ENCODE measurements around the gene RAB9B. TPM values are rescaled to one million over a fixed set of nuclear protein-coding genes. Genes with fewer than 3 reads are reported as not detected.
"Not testable (repeated sequence)": the region's sequence is repeated elsewhere in the genome, so short reads cannot be mapped to it uniquely, and the experiment has no call there.

The RAB9B gene
- polyA plus RNA-seq, 1 experiment, result 0.71 TPM

DNA sequence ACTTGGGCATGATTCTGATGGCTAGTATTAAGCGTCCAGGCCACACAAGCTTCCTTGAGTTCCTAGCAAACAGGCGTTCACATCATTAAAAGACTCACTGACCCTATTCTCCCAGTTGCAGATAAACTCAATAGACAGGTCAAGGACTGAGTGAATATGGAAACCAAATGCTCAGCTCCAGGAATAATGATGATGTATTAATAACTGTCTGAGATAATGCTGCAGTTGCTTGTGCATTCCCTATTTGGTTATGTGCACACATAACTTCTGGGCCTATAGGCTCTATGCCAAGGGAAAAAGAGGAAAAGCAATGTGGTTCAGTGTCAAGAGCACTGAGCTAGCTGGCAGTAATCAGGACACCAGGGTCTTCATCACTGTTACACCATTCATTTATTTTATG is 3.5 kb downstream of the RAB9B start:
- ChIA-PET POLR2A (no interaction called here), CTCF (interaction anchor here (1.0 kb wide), 1 partner anchor 117 kb away, joined by 3 read pairs; no protein-coding TSS in a partner anchor)
- DNase-seq (ENCODE audit: low read depth, low spot score), result no peak
- Histone ChIP-seq H3K27ac (ENCODE audit: low read depth, low read length) (no peak overlapping the region), H3K9me3 (ENCODE audit: control insufficient read depth, insufficient read depth, low read length) (no peaks in the 10 kb centered on the region), H3K27me3 (ENCODE audit: control insufficient read depth, insufficient read depth, low read length) (peaks cover 4% of the 10 kb centered on the region), H3K4me3 (ENCODE audit: low read depth, low read length) (no peak overlapping the region)
- TF ChIP-seq, protein P1, sequence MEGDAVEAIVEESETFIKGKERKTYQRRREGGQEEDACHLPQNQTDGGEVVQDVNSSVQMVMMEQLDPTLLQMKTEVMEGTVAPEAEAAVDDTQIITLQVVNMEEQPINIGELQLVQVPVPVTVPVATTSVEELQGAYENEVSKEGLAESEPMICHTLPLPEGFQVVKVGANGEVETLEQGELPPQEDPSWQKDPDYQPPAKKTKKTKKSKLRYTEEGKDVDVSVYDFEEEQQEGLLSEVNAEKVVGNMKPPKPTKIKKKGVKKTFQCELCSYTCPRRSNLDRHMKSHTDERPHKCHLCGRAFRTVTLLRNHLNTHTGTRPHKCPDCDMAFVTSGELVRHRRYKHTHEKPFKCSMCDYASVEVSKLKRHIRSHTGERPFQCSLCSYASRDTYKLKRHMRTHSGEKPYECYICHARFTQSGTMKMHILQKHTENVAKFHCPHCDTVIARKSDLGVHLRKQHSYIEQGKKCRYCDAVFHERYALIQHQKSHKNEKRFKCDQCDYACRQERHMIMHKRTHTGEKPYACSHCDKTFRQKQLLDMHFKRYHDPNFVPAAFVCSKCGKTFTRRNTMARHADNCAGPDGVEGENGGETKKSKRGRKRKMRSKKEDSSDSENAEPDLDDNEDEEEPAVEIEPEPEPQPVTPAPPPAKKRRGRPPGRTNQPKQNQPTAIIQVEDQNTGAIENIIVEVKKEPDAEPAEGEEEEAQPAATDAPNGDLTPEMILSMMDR (IDR thresholded peaks at IDR 0.05; ENCODE audit: low read depth, low read length), result no peak

GRCh38 chrX:103825881-103826280 is 6.2 kb downstream of the RAB9B start:
- POLR2A ChIA-PET, result no interaction called here
- H3K4me3 ChIP-seq (ENCODE audit: low read depth, low read length), result no peak overlapping the region
- CTCF ChIA-PET, result no interaction called here

DNA sequence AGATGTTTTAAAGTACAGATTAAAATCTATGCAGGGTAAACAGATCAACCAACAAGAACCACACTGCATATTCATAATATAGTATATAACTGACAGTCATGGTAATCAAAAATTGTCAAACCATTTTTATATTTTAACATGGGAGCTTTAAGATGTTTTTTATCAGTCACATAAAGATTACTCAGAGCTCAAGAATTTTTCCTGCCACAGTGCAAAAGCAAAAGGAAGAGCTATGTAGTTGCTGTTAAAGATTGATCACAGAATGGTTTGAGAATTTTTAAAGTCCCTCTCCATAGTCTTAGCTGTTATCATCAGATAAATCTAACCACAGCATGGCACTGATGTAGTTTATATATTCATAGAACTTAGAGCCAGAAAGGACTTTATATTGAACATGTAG is 8.5 kb downstream of the RAB9B start:
- no peak overlapping the region for H3K4me3 ChIP-seq (ENCODE audit: low read depth, low read length)
- ChIA-PET POLR2A (no interaction called here), CTCF (interaction anchor here (0.6 to 1.4 kb wide), 4 partner anchors 8 to 291 kb away, joined by 3 to 5 read pairs (median 4); no protein-coding TSS in a partner anchor)
- TF ChIP-seq, protein P1 (IDR thresholded peaks at IDR 0.05; ENCODE audit: low read depth, low read length), result no peak
- no peaks in the 10 kb centered on the region for H3K9me3 ChIP-seq (ENCODE audit: control insufficient read depth, insufficient read depth, low read length)
- H3K27ac ChIP-seq (ENCODE audit: low read depth, low read length), result no peak overlapping the region
- no peak for DNase-seq (ENCODE audit: low read depth, low spot score)
- H3K27me3 ChIP-seq (ENCODE audit: control insufficient read depth, insufficient read depth, low read length), result no peaks in the 10 kb centered on the region

More at GRCh38 chrX:103825881-103826280, 6.2 kb downstream of the RAB9B start:
- Histone ChIP-seq H3K9me3 (ENCODE audit: control insufficient read depth, insufficient read depth, low read length) (no peaks in the 10 kb centered on the region), H3K27ac (ENCODE audit: low read depth, low read length) (no peak overlapping the region), H3K27me3 (ENCODE audit: control insufficient read depth, insufficient read depth, low read length) (peaks cover 3% of the 10 kb centered on the region)
- no peak for DNase-seq (ENCODE audit: low read depth, low spot score)
- TF ChIP-seq, protein P1 (IDR thresholded peaks at IDR 0.05; ENCODE audit: low read depth, low read length), result no peak

GRCh38 chrX:103820802-103821201 is 11.3 kb downstream of the RAB9B start:
- H3K27ac ChIP-seq (ENCODE audit: low read depth, low read length); CTCF ChIA-PET; H3K27me3 ChIP-seq (ENCODE audit: control insufficient read depth, insufficient read depth, low read length); POLR2A ChIA-PET; H3K4me3 ChIP-seq (ENCODE audit: low read depth, low read length); DNase-seq (ENCODE audit: low read depth, low spot score); H3K9me3 ChIP-seq (ENCODE audit: control insufficient read depth, insufficient read depth, low read length): not testable (repeated sequence)

DNA sequence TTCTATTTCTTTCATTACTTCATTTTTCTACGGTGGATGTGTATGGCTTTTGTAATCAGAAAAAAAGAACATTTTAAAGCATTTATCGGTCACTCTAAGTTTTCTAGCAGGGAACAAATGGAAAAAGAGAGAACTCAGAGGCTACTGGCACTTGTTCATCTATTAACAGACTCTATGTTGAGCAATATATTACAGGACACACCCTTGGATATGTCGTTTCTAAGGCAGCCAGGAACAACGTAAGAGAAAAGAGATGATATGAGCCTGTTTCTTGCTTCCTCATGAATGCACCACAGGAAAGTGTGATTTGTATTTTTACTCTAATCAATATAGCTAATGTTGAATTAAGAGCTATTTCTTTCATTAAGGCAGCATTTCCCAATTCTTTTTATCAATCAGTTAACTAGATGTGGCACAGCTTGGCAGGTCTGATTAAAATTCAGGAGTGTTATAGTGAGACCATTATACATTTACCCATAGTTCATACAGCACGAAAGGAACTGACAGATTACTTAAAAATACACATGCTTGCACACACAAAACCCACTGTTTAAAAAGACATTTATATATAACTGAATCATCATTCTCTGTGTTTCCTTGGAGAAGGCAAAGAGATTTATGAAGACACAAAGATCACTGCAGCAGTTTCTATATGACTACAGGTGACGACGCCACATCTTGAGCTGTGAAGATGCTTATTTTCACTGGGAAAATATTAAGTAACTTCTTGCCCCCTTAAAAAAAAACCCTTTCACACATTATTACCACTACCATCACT is 13.0 kb downstream of the RAB9B start:
- POLR2A ChIA-PET, result no interaction called here
- no peak overlapping the region for H3K4me3 ChIP-seq (ENCODE audit: low read depth, low read length)
- H3K9me3 ChIP-seq (ENCODE audit: control insufficient read depth, insufficient read depth, low read length), result no peaks in the 10 kb centered on the region
- CTCF ChIA-PET, result interaction anchor here (0.8 to 2.7 kb wide), 5 partner anchors 26 to 286 kb away, joined by 3 to 12 read pairs (median 3); no protein-coding TSS in a partner anchor
- H3K27ac ChIP-seq (ENCODE audit: low read depth, low read length), result no peak overlapping the region
- no peaks in the 10 kb centered on the region for H3K27me3 ChIP-seq (ENCODE audit: control insufficient read depth, insufficient read depth, low read length)
- DNase-seq (ENCODE audit: low read depth, low spot score), result no peak
- TF ChIP-seq, protein P1 (IDR thresholded peaks at IDR 0.05; ENCODE audit: low read depth, low read length), result no peak

All from AG04450 (cell line).